T-helper 22 cell (primary cell): ENCODE results near the gene KCNA1.

Experiments used
- DNase-seq: peaks from one replicate; pipeline ENCODE4 v3.0.0-alpha.2; 2020; ENCODE audit warnings: low read depth

Gene KCNA1

DNA sequence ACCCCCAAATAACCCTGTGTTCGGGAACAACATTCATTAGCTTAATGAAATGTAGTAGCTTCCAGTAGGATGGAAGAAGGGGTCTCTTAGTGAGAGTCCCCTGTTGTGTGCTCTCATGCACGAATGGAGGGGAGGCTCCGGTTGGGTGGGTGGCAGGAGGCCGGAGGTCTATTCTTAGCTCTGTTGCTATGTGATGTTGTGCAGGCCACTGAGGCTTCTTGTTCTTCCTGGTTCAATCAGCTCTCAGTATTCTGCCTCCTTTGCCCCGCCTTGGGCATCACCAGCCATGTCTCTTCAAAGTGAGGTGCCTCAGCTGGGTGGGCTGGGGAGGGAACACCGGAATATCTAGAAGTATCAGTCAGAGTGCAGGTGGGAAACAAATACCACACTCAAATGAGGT lies 50.8 kb downstream of the KCNA1 start:
- DNase-seq, result no peak

DNA sequence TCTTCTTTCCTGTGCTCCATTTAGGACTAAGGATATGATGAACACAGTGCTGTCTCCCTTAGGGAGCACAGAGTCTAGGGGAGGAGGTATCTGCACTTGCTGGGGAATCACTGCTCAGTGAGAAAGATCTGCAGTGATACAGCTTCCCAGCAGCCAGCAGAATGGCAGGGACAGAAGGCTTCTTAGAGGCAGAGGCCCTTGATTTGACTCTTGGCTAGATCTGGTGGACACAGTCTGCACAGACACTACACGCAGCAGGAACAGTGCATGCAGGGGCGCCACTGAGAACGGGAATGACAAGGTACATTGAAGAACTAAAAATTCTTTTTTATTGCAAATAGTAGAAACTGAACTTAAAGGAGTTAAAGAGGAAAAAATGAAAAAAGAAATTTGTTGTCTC lies 51.6 kb downstream of the KCNA1 start:
- no peak for DNase-seq

DNA sequence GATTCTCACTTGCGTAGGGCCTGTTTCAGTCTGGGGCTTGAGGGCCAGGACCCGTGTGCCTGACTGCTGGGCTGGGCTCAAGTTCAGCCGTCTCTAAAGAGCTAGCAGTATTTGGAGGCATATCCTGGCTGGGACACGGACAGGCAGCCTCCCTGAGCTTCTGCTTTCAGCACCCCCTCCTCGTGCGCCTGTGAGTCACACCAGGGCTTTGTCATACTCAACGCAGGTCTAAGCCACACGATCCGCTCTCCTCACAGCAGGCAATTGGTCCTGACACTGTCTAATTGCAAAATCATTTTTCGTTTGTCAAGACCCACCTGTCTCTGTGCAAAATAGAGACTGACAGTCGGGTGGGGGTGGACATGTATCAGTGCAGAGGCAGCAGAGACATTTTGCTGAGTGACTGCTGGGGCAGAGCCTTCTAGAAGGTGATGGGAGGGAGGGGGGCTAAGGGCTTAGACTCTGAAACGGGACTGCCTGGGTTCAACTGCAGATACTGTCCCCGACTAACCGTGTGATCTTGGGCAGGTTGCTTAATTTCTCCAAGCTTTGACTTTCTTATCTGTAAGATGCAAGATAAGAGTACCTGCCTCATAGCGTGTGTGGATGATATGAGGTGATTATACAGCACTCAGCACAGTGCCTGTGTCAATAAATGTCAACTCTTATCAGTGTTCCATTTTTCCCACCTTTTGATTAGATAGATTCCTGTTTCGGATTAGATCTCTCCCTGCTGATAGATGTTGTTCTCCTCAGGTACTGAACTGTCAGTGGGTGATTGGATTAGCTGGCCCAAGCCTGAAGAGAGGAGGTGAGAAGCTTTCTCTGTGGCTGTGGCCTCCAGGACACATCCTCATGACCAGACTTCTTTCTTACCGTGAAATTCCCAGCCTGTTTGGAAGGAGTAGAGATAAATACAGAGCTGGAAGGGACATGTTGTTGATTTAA lies 53.1 kb downstream of the KCNA1 start:
- DNase-seq, result no peak
